IPS-18a (cell line): ENCODE data around the gene CUZD1.
"Not testable (repeated sequence)": the region's sequence is repeated elsewhere in the genome, so short reads cannot be mapped to it uniquely, and the experiment has no call there.

Source experiments
- H3K27ac ChIP-seq: one replicate; pipeline ENCODE4 v1.5.1; 2013; ENCODE audit warnings: low read length
- H3K27me3 ChIP-seq: one replicate; pipeline ENCODE4 v1.6.1; 2013; ENCODE audit warnings: mild to moderate bottlenecking, low read length; ENCODE audit not compliant: control insufficient read depth, insufficient read depth
- H3K36me3 ChIP-seq: one replicate; pipeline ENCODE4 v1.6.1; 2013; ENCODE audit warnings: low read depth, low read length; ENCODE audit not compliant: control insufficient read depth
- H3K4me1 ChIP-seq: one replicate; pipeline ENCODE4 v1.6.1; 2013; ENCODE audit warnings: low read depth, low read length; ENCODE audit not compliant: control insufficient read depth
- H3K4me3 ChIP-seq: one replicate; pipeline ENCODE4 v1.5.1; 2013; ENCODE audit warnings: low read length
- H3K9ac ChIP-seq: one replicate; pipeline ENCODE4 v1.6.1; 2013; ENCODE audit warnings: mild to moderate bottlenecking, low read length, moderate library complexity
- H3K9me3 ChIP-seq: one replicate; pipeline ENCODE4 v1.6.1; 2013; ENCODE audit warnings: low read depth, low read length; ENCODE audit not compliant: control insufficient read depth

CUZD1 gene

GRCh38 chr10:122868768-122869167, 23.1 kb upstream of the CUZD1 start:
- not testable (repeated sequence) for H3K4me1 ChIP-seq, H3K36me3 ChIP-seq, H3K4me3 ChIP-seq, H3K9me3 ChIP-seq, H3K27me3 ChIP-seq, H3K9ac ChIP-seq, H3K27ac ChIP-seq

GRCh38 chr10:122866757-122867482, 21.3 kb upstream of the CUZD1 start:
- not testable (repeated sequence) for H3K27ac ChIP-seq, H3K27me3 ChIP-seq, H3K9me3 ChIP-seq, H3K36me3 ChIP-seq, H3K4me1 ChIP-seq, H3K9ac ChIP-seq, H3K4me3 ChIP-seq

GRCh38 chr10:122864901-122865300, 19.2 kb upstream of the CUZD1 start:
- H3K36me3 ChIP-seq, result no peaks in the 10 kb centered on the region
- no peaks in the 10 kb centered on the region for H3K27me3 ChIP-seq
- no peak overlapping the region for H3K9ac ChIP-seq
- no peak overlapping the region for H3K4me3 ChIP-seq
- no peak overlapping the region for H3K27ac ChIP-seq
- H3K9me3 ChIP-seq, result peaks cover 7% of the 10 kb centered on the region
- no peaks in the 10 kb centered on the region for H3K4me1 ChIP-seq

GRCh38 chr10:122864194-122864592, 18.5 kb upstream of the CUZD1 start:
- no peak overlapping the region for H3K27ac ChIP-seq

GRCh38 chr10:122863216-122864193, 17.8 kb upstream of the CUZD1 start:
- no peaks in the 10 kb centered on the region for H3K27me3 ChIP-seq
- peaks cover 7% of the 10 kb centered on the region for H3K9me3 ChIP-seq
- H3K4me1 ChIP-seq, result no peaks in the 10 kb centered on the region
- H3K4me3 ChIP-seq, result no peak overlapping the region
- H3K9ac ChIP-seq, result no peak overlapping the region
- no peaks in the 10 kb centered on the region for H3K36me3 ChIP-seq
- H3K27ac ChIP-seq, result no peak overlapping the region

More at GRCh38 chr10:122864194-122864592, 18.5 kb upstream of the CUZD1 start:
- H3K36me3 ChIP-seq, result no peaks in the 10 kb centered on the region
- H3K4me3 ChIP-seq, result no peak overlapping the region
- peaks cover 7% of the 10 kb centered on the region for H3K9me3 ChIP-seq
- H3K9ac ChIP-seq, result no peak overlapping the region
- H3K4me1 ChIP-seq, result no peaks in the 10 kb centered on the region
- no peaks in the 10 kb centered on the region for H3K27me3 ChIP-seq

- Histone ChIP-seq H3K27me3 (no peaks in the 10 kb centered on the region), H3K36me3 (no peaks in the 10 kb centered on the region), H3K9ac (no peak overlapping the region), H3K4me3 (no peak overlapping the region), H3K4me1 (peaks cover 5% of the 10 kb centered on the region), H3K9me3 (peaks cover 3% of the 10 kb centered on the region), H3K27ac (no peak overlapping the region)
Measured at GRCh38 chr10:122861711-122862161, 16.1 kb upstream of the CUZD1 start.

- no peaks in the 10 kb centered on the region for H3K9me3 ChIP-seq
- no peak overlapping the region for H3K27ac ChIP-seq
- no peak overlapping the region for H3K4me3 ChIP-seq
- peaks cover 8% of the 10 kb centered on the region for H3K4me1 ChIP-seq
- no peaks in the 10 kb centered on the region for H3K36me3 ChIP-seq
- H3K27me3 ChIP-seq, result no peaks in the 10 kb centered on the region
- H3K9ac ChIP-seq, result no peak overlapping the region
Measured at GRCh38 chr10:122859527-122859926, 13.9 kb upstream of the CUZD1 start.

GRCh38 chr10:122858042-122858441, 12.4 kb upstream of the CUZD1 start:
- not testable (repeated sequence) for H3K36me3 ChIP-seq, H3K27ac ChIP-seq, H3K27me3 ChIP-seq, H3K4me1 ChIP-seq, H3K9ac ChIP-seq, H3K9me3 ChIP-seq, H3K4me3 ChIP-seq

- H3K4me3 ChIP-seq, result no peak overlapping the region
- no peaks in the 10 kb centered on the region for H3K27me3 ChIP-seq
- no peak overlapping the region for H3K27ac ChIP-seq
- H3K9me3 ChIP-seq, result no peaks in the 10 kb centered on the region
- H3K9ac ChIP-seq, result no peak overlapping the region
- peaks cover 9% of the 10 kb centered on the region for H3K36me3 ChIP-seq
- peaks cover 8% of the 10 kb centered on the region for H3K4me1 ChIP-seq
Measured at GRCh38 chr10:122856902-122857301, 11.2 kb upstream of the CUZD1 start.

GRCh38 chr10:122855745-122856144, 10.1 kb upstream of the CUZD1 start:
- Histone ChIP-seq H3K27ac (no peak overlapping the region), H3K9ac (no peak overlapping the region), H3K27me3 (no peaks in the 10 kb centered on the region), H3K4me1 (peaks cover 12% of the 10 kb centered on the region), H3K36me3 (peaks cover 9% of the 10 kb centered on the region), H3K4me3 (no peak overlapping the region), H3K9me3 (no peaks in the 10 kb centered on the region)

- no peak overlapping the region for H3K27ac ChIP-seq
- H3K9ac ChIP-seq, result no peak overlapping the region
Measured at GRCh38 chr10:122854648-122855047, 9.0 kb upstream of the CUZD1 start.

More at GRCh38 chr10:122854648-122855047, 9.0 kb upstream of the CUZD1 start:
- Histone ChIP-seq H3K36me3 (peaks cover 13% of the 10 kb centered on the region), H3K4me1 (peaks cover 17% of the 10 kb centered on the region), H3K4me3 (no peak overlapping the region), H3K9me3 (no peaks in the 10 kb centered on the region), H3K27me3 (no peaks in the 10 kb centered on the region)
